GM23248 (cell line): ENCODE results near the gene SPTSSA.

Source experiments
- EZH2 ChIP-seq: fragments of 200-600 bp; sonication (generic); IDR thresholded peaks from 2 replicates; pipeline ENCODE4 v1.6.1; 2018; ENCODE audit warnings: antibody characterized with exemption, mild to moderate bottlenecking; ENCODE audit not compliant: insufficient read depth, poor library complexity, severe bottlenecking
- EZH2phosphoT487 ChIP-seq: fragments of 200-600 bp; sonication (generic); IDR thresholded peaks from 2 replicates; pipeline ENCODE4 v1.6.1; 2018; ENCODE audit warnings: antibody characterized with exemption, moderate library complexity, mild to moderate bottlenecking, low read depth; ENCODE audit not compliant: insufficient read depth

- TF ChIP-seq EZH2 = no peak
- no peak for TF ChIP-seq EZH2phosphoT487
Measured at GRCh38 chr14:34462132-34462893, at the start of gene SPTSSA.
